HL-60 (cell line): ENCODE data around the gene HBM.

Source experiments
- CTCF ChIP-seq: IDR thresholded peaks from one replicate; pipeline ENCODE4 v1.5.1; 2011; ENCODE audit warnings: low read length, control low read depth, inconsistent platforms; ENCODE audit not compliant: insufficient read depth
- POLR2AphosphoS5 ChIP-seq: IDR thresholded peaks from 2 replicates; pipeline ENCODE4 v1.6.1; 2012; ENCODE audit warnings: low read depth

DNA sequence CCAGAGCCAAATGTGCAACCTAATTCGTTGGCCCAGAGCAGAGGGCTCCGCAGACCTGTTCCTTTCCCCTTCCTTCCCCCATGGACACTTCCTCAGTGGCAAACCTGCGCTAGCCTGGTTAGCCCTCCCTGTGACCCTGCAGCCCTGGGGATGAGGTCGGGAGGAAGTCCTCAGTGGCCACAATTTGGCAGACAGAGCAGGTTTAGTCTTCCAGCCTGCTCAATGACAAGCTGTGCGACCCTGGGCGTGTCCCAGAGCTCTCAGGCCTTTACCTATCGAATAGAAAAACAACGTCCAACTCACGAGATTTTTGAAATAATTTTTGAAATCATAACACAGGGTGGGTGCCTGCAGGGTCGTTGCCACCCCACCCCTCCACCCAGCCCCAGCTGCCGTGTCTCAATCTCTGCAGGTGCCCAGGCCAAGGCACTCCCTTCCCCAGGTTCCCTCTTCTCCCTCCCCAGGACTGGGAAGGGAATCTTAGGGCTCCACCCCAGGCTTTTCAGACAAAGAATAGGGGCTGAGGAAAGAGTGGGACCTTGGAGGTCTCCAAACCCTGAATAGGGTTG, 1.4 kb downstream of the HBM start:
- TF ChIP-seq CTCF, result no peak
- no peak for TF ChIP-seq POLR2AphosphoS5
